GM12872 (cell line): ENCODE results near the gene LGR6.

Experiments
- TF ChIP-seq, protein P1 (sequence below): IDR thresholded peaks from 3 replicates; pipeline ENCODE4 v1.5.1; 2011; ENCODE audit warnings: low read depth, mild to moderate bottlenecking, low read length, moderate library complexity; ENCODE audit not compliant: insufficient read depth

LGR6 gene

DNA sequence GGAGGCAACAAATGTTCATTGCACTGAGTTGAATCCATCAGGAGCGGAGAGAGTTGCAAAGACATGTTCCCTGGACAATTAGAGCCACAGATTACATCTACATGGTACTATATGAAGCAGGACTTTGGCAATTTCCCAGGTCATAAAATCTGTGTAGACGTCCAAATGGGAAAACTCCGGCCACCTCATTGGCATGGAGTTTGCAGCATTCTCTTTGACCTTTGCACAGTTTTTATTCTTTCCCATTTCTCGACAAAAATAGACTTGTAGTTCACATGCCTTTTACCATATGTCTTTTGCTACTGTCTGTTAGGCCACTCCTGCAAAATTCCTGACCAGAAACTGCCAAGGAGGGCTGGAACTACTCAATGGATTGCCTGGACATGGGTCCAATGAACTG is 100.0 kb downstream of the LGR6 start:
- TF ChIP-seq, protein P1, sequence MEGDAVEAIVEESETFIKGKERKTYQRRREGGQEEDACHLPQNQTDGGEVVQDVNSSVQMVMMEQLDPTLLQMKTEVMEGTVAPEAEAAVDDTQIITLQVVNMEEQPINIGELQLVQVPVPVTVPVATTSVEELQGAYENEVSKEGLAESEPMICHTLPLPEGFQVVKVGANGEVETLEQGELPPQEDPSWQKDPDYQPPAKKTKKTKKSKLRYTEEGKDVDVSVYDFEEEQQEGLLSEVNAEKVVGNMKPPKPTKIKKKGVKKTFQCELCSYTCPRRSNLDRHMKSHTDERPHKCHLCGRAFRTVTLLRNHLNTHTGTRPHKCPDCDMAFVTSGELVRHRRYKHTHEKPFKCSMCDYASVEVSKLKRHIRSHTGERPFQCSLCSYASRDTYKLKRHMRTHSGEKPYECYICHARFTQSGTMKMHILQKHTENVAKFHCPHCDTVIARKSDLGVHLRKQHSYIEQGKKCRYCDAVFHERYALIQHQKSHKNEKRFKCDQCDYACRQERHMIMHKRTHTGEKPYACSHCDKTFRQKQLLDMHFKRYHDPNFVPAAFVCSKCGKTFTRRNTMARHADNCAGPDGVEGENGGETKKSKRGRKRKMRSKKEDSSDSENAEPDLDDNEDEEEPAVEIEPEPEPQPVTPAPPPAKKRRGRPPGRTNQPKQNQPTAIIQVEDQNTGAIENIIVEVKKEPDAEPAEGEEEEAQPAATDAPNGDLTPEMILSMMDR, result no peak

DNA sequence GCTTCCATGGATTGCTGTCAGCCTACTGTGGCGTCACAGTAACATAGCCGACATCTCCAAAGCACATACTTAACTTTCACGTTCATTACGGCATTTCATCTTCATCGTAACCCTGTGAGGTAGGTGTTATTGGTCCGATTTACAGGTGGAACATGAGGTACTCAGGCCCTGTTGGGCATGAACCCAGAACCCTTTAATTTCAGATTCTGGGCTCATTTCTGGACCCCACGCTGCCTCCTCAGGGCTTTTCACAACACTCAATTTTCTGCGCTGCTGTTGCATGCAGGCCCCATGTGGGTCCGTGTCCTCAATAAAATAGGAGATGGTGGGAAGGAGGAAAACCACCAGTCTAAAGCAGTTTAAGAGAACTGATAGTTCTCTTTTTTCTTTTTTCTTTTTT is 108.6 kb downstream of the LGR6 start:
- TF ChIP-seq, protein P1, result no peak

DNA sequence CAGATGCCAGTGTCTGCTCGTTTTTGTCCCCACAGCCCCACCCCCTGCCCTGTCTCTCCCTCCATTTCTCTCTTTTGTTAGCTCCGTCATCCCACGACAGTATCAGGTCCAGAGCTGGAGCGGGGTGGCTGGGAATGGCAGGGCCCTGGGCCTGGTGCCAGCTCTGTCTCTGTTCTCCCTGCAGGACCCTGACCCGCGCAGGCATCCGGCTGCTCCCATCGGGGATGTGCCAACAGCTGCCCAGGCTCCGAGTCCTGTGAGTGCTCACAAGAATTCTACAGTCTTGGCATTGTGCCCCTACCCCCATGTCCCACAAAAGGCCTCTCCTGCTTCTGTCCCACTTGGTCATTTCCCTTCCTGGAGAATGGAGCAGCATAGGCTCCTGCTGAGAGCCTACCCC is 110.8 kb downstream of the LGR6 start:
- TF ChIP-seq, protein P1, result no peak

DNA sequence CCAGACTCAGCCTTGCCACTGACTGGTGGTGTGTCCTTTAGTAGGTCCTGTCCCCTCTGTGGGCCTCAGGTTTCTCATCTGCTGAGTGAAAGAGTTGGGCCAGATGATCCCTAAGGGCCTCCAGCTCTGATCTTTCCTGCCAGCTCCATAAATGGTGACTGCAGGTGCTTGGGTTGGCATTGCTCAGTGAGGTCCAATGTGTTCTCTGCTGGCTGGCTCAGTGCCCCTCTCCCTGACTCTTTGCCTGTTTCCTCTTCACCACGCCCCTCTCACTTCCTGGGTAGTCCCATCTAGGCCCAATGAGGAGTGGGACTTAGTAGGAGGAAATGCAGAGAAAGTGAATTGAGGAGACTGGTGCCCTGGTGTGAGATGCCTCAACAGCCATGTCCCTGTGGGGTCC is 111.6 kb downstream of the LGR6 start:
- TF ChIP-seq, protein P1, result no peak

DNA sequence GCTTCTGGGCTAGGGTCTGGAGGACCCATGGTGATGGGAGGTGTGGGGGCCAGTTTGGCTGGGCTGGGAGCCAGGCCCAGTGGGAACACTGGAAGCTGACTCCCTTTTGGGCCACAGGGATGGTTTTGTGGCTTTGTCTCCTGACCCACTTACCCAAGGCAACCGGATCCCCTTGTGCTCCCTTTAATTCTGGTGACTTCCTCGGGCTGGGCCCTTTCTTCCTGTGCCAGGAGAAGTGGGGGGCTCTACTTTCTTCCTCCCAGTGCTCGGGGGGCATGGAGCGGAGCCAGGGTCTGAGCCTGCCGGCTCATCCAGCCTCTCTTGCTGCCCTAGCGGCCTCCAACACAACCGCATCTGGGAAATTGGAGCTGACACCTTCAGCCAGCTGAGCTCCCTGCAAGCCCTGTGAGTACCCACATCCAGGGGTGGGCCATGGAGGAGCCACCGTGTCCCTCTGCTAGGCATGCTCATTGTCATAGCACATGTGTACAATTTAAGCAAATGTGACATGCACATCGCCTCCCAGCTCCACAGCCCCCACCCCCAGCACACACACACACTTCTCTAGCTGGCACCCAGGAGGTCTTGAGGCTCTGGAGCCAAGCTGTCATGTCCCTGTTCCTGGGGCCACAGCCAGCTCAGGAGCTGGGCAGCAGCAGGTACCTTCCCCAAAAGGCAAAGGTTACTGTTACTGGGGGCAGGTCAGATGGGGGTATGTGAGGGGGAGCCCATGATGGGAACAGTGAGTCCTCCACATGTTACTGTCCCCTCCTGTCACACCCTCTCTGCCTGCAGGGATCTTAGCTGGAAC is 113.1 kb downstream of the LGR6 start:
- TF ChIP-seq, protein P1, result no peak

DNA sequence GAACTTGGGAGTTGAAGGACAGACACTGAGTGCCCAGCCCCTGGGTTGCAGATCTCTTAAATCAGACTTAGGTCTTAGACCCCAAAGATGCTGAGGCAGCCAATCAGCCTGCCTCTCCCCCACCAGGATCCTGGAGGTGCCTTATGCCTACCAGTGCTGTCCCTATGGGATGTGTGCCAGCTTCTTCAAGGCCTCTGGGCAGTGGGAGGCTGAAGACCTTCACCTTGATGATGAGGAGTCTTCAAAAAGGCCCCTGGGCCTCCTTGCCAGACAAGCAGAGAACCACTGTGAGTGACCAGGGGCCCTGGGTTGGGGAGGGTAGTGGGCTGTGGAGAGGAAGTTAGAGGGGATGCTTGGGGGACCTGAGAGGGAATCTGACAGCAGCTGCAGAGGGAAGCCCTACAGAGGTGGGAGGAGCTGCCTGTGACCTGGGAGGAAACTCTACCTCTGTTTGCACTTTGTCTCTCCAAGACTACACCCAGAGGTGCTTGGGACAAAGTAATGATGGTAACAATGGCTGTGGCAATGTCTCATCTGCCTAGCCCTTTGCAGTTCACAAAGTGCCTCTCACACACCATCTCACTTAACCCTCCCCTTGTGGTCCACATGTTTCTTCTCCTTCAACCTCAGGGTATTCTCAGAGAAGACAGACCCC is 116.6 kb downstream of the LGR6 start:
- TF ChIP-seq, protein P1, result no peak

DNA sequence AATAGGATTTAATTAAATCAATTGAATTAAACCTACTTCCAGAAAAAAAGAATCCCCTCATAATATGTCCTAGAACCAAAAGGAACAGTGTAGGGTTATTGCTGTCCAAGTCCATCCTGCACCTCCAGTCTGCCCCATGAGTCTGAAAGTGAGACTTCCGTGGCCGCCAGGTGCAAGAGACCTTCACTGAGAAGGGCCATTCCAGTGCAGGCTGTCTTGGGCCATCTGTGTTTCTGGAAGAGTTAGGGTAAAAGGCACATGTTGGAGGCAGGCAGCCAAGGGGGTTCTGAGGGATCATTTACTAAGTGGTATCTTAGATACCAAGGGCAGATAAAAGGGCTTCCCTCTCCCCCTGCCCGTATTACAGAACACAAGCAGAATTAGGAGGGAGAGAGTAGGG is 117.1 kb downstream of the LGR6 start:
- TF ChIP-seq, protein P1, result no peak
